ENCODE measurements around the gene PROKR1.

DNA sequence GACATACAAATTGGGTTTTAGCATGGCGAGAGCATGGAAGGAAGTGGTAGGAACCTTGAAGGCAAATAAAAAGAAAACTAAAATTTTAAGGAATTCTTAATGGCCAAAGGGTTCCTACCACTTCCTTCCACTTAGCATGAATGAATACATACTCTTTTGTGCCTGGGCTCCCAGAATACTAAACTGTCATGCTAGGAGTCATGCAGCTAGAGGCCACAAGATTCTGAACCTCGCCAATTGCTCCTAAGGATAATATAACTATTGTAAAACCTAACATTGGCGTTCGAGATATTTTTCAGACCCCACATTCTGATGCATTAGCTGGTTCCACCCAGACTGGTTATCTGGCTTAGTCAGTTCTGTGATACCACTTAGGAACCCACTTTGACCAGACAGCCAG is 52.6 kb downstream of the PROKR1 start:
- TF ChIP-seq EP300 (IDR thresholded peaks at IDR 0.05) (no peak), POLR2AphosphoS5 (IDR thresholded peaks at IDR 0.05) (no peak), POLR2A (IDR thresholded peaks at IDR 0.05) (no peak)
- TF ChIP-seq, protein P1, sequence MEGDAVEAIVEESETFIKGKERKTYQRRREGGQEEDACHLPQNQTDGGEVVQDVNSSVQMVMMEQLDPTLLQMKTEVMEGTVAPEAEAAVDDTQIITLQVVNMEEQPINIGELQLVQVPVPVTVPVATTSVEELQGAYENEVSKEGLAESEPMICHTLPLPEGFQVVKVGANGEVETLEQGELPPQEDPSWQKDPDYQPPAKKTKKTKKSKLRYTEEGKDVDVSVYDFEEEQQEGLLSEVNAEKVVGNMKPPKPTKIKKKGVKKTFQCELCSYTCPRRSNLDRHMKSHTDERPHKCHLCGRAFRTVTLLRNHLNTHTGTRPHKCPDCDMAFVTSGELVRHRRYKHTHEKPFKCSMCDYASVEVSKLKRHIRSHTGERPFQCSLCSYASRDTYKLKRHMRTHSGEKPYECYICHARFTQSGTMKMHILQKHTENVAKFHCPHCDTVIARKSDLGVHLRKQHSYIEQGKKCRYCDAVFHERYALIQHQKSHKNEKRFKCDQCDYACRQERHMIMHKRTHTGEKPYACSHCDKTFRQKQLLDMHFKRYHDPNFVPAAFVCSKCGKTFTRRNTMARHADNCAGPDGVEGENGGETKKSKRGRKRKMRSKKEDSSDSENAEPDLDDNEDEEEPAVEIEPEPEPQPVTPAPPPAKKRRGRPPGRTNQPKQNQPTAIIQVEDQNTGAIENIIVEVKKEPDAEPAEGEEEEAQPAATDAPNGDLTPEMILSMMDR (IDR thresholded peaks at IDR 0.05): no peak
